ENCODE measurements around the gene EML5.

- TF ChIP-seq POLR2A (IDR thresholded peaks at IDR 0.05) (no peak), CTCF (IDR thresholded peaks at IDR 0.05) (no peak)
These were observed 28.6 kb upstream of the EML5 start for GRCh38 chr14:88821378-88821777.

All from testis (tissue), 2 donors.